Natural killer cell treated with Interleukin-12 subunit alpha and Interleukin-12 subunit beta and Interleukin-15 and Interleukin-18, amount 100 ng/mL, for 72 hours (primary cell): ENCODE measurements around the gene WDR77. TPM values are rescaled to one million over a fixed set of nuclear protein-coding genes. Genes with fewer than 3 reads are reported as not detected.
A peak's percentile ranks its signal among the peaks of the same experiment; 100 is the strongest.

ENCODE experiments used
- ATAC-seq, 2 donors: fragments of 150-1000 bp; cut with Tn5 transposase in 1 of 2; sonication (Bioruptor Pico), chemical (Tn5 transposase) in 1 of 2; 2 replicates each; pipeline ENCODE4 v1.10.0; 2021
- DNase-seq: peaks from one replicate; pipeline ENCODE4 v3.0.0; 2022; ENCODE audit warnings: low spot score
- H3K27ac Mint-ChIP-seq, 2 donors: 1 replicate in 1 of 2; 2 replicates in 1 of 2; pipeline ENCODE4 v1.8.0; 2022; ENCODE audit warnings: mixed read lengths in 2 of 2, mild to moderate bottlenecking in 1 of 2, moderate library complexity in 1 of 2
- H3K27me3 Mint-ChIP-seq, 2 donors: 1 replicate in 1 of 2; 2 replicates in 1 of 2; pipeline ENCODE4 v1.8.0; 2022; ENCODE audit warnings: mixed read lengths in 2 of 2
- H3K36me3 Mint-ChIP-seq: one replicate; pipeline ENCODE4 v1.8.0; 2022; ENCODE audit warnings: mixed read lengths
- H3K4me1 Mint-ChIP-seq, 2 donors: 1 replicate in 1 of 2; 2 replicates in 1 of 2; pipeline ENCODE4 v1.8.0; 2022; ENCODE audit warnings: low read depth in 2 of 2, mixed read lengths in 2 of 2, mild to moderate bottlenecking in 1 of 2
- H3K4me3 Mint-ChIP-seq: one replicate; pipeline ENCODE4 v1.8.0; 2022; ENCODE audit warnings: mixed read lengths
- H3K9me3 Mint-ChIP-seq: 2 replicates; pipeline ENCODE4 v1.8.0; 2022; ENCODE audit warnings: mixed read lengths
- total RNA-seq, 2 donors: library from RNA; stranded (reverse); gene quantifications; one replicate each; pipeline ENCODE4 v1.2.3, GENCODE V29; 2022

The WDR77 gene
- total RNA-seq, 2 donors from 2014 or later: 27.6 to 67.1 TPM

DNA sequence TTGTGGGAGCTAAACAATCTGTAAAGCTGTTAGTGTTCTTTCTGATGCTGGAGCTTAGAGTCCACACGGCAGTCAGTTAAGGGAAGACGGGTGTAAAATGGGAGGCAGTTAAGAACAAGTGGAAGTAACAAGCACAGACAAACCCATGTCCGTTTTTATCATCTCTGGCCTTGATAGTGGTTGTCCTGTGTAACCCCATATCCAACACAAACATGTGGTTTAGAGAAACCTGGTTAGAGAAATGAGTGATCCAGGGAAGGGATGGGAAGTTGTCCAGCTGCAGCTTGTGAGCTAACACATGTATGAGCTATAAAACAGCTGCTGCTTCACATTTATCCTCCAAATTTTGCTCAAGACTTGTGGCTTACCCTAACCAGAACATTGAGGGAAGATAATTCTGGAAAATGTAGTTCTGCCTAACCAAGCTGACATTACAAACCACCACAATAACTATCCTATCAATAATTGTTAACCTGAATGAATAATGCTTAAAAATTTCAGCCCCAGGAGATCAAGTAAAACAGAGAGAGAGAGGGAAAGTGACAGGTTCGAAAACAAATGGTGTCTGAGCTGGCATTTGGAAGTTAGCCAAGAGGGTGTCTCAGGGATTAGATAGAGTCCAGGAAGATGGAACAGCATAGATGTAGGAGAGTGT is 14.1 kb upstream of the WDR77 start:
- DNase-seq (no peak), ATAC-seq (no peak)
- Mint-ChIP-seq H3K4me1 (peaks cover 2 to 10% of the 10 kb centered on the region in 2 donors), H3K27ac (peak overlapping the region; percentile 18 to 21), H3K36me3 (peaks cover 30% of the 10 kb centered on the region), H3K4me3 (no peak overlapping the region), H3K9me3 (no peaks in the 10 kb centered on the region), H3K27me3 (no peaks in the 10 kb centered on the region)

GRCh38 chr1:111462370-111463028 is 13.4 kb upstream of the WDR77 start:
- peaks cover 36% of the 10 kb centered on the region for H3K36me3 Mint-ChIP-seq

DNA sequence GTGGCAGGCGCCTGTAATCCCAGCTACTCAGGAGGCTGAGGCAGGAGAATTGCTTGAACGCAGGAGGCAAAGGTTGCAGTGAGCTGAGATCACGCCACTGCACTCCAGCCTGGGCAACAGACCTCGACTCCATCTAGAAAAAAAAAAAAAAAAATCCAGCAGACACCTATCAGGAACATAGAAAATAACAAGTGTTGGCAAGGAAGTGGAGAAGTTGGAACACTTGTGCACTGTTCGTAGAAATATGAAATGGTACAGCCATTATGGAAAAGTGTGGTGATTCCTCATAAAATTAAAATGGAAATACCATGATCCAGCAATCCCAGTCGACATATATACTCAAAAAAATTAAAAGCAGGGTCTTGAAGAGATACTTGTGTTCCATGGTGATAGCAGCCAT is 12.7 kb upstream of the WDR77 start:
- Mint-ChIP-seq H3K4me3 (no peak overlapping the region), H3K27me3 (no peaks in the 10 kb centered on the region), H3K36me3 (peaks cover 37% of the 10 kb centered on the region), H3K4me1 (peaks cover 2 to 10% of the 10 kb centered on the region in 2 donors), H3K27ac (no peak overlapping the region), H3K9me3 (no peaks in the 10 kb centered on the region)
- DNase-seq: no peak
- no peak for ATAC-seq

More at GRCh38 chr1:111462370-111463028, 13.4 kb upstream of the WDR77 start:
- Mint-ChIP-seq H3K9me3 (no peaks in the 10 kb centered on the region), H3K4me3 (no peak overlapping the region), H3K4me1 (peaks cover 2 to 10% of the 10 kb centered on the region in 2 donors), H3K27me3 (no peaks in the 10 kb centered on the region), H3K27ac (no peak overlapping the region)
- DNase-seq: no peak
- no peak for ATAC-seq

GRCh38 chr1:111455642-111456031 is 6.6 kb upstream of the WDR77 start:
- DNase-seq: no peak
- Mint-ChIP-seq H3K4me1 (peaks cover 40 to 41% of the 10 kb centered on the region in 2 donors), H3K36me3 (peaks cover 35% of the 10 kb centered on the region), H3K4me3 (peak overlapping the region; percentile 60), H3K9me3 (no peaks in the 10 kb centered on the region), H3K27ac (peak overlapping the region; percentile 23 to 76), H3K27me3 (no peaks in the 10 kb centered on the region)
- no peak for ATAC-seq

GRCh38 chr1:111454859-111455641 is 6.0 kb upstream of the WDR77 start:
- ATAC-seq (peak in 1 of 2 donors; percentile 78), DNase-seq (no peak)
- H3K36me3 Mint-ChIP-seq: peaks cover 34% of the 10 kb centered on the region
- no peaks in the 10 kb centered on the region for H3K9me3 Mint-ChIP-seq
- peak overlapping the region; percentile 23 to 76 for H3K27ac Mint-ChIP-seq
- peak overlapping the region; percentile 60 for H3K4me3 Mint-ChIP-seq
- no peaks in the 10 kb centered on the region for H3K27me3 Mint-ChIP-seq
- peaks cover 41 to 47% of the 10 kb centered on the region in 2 donors for H3K4me1 Mint-ChIP-seq

GRCh38 chr1:111453706-111454105 is 4.7 kb upstream of the WDR77 start:
- Mint-ChIP-seq H3K27ac (no peak overlapping the region), H3K4me1 (peaks cover 51 to 57% of the 10 kb centered on the region in 2 donors), H3K4me3 (no peak overlapping the region), H3K36me3 (peaks cover 37% of the 10 kb centered on the region), H3K9me3 (no peaks in the 10 kb centered on the region), H3K27me3 (no peaks in the 10 kb centered on the region)
- no peak for DNase-seq
- no peak for ATAC-seq

DNA sequence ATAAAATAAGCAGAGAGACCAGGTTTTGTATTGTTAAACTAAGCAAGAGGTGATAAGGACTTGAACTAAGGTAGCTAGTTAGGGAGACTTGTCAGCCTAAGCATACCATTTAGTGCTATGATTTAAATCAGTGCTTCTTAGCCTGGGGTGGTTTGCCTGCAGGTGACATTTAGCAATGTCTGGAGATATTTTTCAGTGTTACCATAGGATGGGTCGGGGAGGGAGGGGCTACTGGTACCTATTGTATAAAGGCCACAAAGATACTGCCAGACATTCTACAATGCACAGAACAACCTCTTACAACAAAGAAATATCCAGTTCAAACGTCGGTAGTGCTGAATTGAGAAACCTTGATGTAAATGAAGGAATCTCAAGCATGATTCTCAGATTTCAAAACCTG is 3.5 kb upstream of the WDR77 start:
- Mint-ChIP-seq H3K4me3 (peak overlapping the region; percentile 5), H3K36me3 (peaks cover 31% of the 10 kb centered on the region), H3K27me3 (no peaks in the 10 kb centered on the region)

GRCh38 chr1:111450185-111450584 is 1.1 kb upstream of the WDR77 start:
- peaks cover 25% of the 10 kb centered on the region for H3K36me3 Mint-ChIP-seq
- H3K4me1 Mint-ChIP-seq: peaks cover 60 to 69% of the 10 kb centered on the region in 2 donors
- H3K9me3 Mint-ChIP-seq: no peaks in the 10 kb centered on the region
- peak overlapping the region; percentile 100 for H3K27ac Mint-ChIP-seq
- DNase-seq (no peak), ATAC-seq (no peak)
- H3K4me3 Mint-ChIP-seq: peak overlapping the region; percentile 100
- no peaks in the 10 kb centered on the region for H3K27me3 Mint-ChIP-seq

More for the DNA sequence above, 3.5 kb upstream of the WDR77 start:
- peak overlapping the region in 1 of 2 donors; percentile 100 for H3K27ac Mint-ChIP-seq
- DNase-seq (no peak), ATAC-seq (no peak)
- no peaks in the 10 kb centered on the region for H3K9me3 Mint-ChIP-seq
- peaks cover 58 to 66% of the 10 kb centered on the region in 2 donors for H3K4me1 Mint-ChIP-seq

DNA sequence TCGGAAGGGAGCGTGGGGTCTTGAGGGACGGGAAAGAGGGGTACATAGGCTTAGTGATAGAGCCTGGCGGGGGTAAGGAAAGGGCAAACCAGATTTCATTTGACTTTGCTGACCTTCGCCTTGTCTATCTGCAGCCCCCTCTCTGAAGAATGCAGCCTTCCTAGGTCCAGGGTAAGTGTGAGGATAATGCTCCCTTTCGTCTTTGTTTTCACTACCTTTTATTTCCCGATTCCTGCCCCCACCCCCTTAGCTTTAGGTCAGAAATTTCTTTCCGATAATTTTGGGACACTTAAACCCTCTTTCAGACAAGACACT is 604 bp upstream of the WDR77 start:
- DNase-seq: no peak
- no peaks in the 10 kb centered on the region for H3K27me3 Mint-ChIP-seq
- ATAC-seq: no peak
- H3K36me3 Mint-ChIP-seq: peaks cover 25% of the 10 kb centered on the region
- peak overlapping the region; percentile 100 for H3K27ac Mint-ChIP-seq
- peaks cover 56 to 64% of the 10 kb centered on the region in 2 donors for H3K4me1 Mint-ChIP-seq
- H3K9me3 Mint-ChIP-seq: no peaks in the 10 kb centered on the region
- H3K4me3 Mint-ChIP-seq: peak overlapping the region; percentile 100

GRCh38 chr1:111448482-111448917 is 556 bp downstream of the WDR77 start:
- no peaks in the 10 kb centered on the region for H3K9me3 Mint-ChIP-seq
- H3K27ac Mint-ChIP-seq: peak overlapping the region; percentile 100
- no peaks in the 10 kb centered on the region for H3K27me3 Mint-ChIP-seq
- peaks cover 50 to 56% of the 10 kb centered on the region in 2 donors for H3K4me1 Mint-ChIP-seq
- ATAC-seq (peak in 1 of 2 donors; percentile 62), DNase-seq (no peak)
- peaks cover 29% of the 10 kb centered on the region for H3K36me3 Mint-ChIP-seq
- peak overlapping the region; percentile 100 for H3K4me3 Mint-ChIP-seq

- ATAC-seq: no peak
- Mint-ChIP-seq H3K27me3 (no peaks in the 10 kb centered on the region), H3K36me3 (peaks cover 34% of the 10 kb centered on the region), H3K9me3 (no peaks in the 10 kb centered on the region), H3K27ac (peak overlapping the region; percentile 100), H3K4me3 (peak overlapping the region; percentile 100), H3K4me1 (peaks cover 44 to 54% of the 10 kb centered on the region in 2 donors)
- DNase-seq: no peak
Measured at GRCh38 chr1:111446967-111447892, 1.8 kb downstream of the WDR77 start.

- H3K4me1 Mint-ChIP-seq: peaks cover 40 to 47% of the 10 kb centered on the region in 2 donors
- DNase-seq (no peak), ATAC-seq (no peak)
- peaks cover 30% of the 10 kb centered on the region for H3K36me3 Mint-ChIP-seq
- H3K27ac Mint-ChIP-seq: peak overlapping the region; percentile 28 to 100
- H3K27me3 Mint-ChIP-seq: no peaks in the 10 kb centered on the region
- no peaks in the 10 kb centered on the region for H3K9me3 Mint-ChIP-seq
- H3K4me3 Mint-ChIP-seq: peak overlapping the region; percentile 100
Measured at GRCh38 chr1:111446546-111446945, 2.5 kb downstream of the WDR77 start.

- no peak for ATAC-seq
- Mint-ChIP-seq H3K4me3 (no peak overlapping the region), H3K36me3 (peaks cover 33% of the 10 kb centered on the region), H3K27ac (peak overlapping the region in 1 of 2 donors; percentile 10), H3K9me3 (no peaks in the 10 kb centered on the region), H3K4me1 (peaks cover 21 to 23% of the 10 kb centered on the region in 2 donors), H3K27me3 (no peaks in the 10 kb centered on the region)
- no peak for DNase-seq
Measured at GRCh38 chr1:111444031-111444430, 5.0 kb downstream of the WDR77 start.
